Upper lobe of right lung (tissue), 1 donor: ENCODE data around the gene IQGAP2. TPM values are rescaled to one million over a fixed set of nuclear protein-coding genes. Genes with fewer than 3 reads are reported as not detected.
A peak's percentile ranks its signal among the peaks of the same experiment; 100 is the strongest.

Experiments
- ATAC-seq: fragments of 200-7000 bp; cut with Tn5 transposase; one replicate; pipeline ENCODE4 v1.9.1; 2020; ENCODE audit warnings: mild to moderate bottlenecking, moderate library complexity
- DNase-seq: peaks from one replicate; pipeline ENCODE4 v3.0.0-alpha.2; 2020
- H3K27ac ChIP-seq: fragments of 200-600 bp; one replicate; pipeline ENCODE4 v1.8.0; 2022
- H3K27me3 ChIP-seq: fragments of 200-600 bp; one replicate; pipeline ENCODE4 v1.8.0; 2022; ENCODE audit warnings: mild to moderate bottlenecking
- H3K36me3 ChIP-seq: fragments of 200-600 bp; one replicate; pipeline ENCODE4 v1.8.0; 2022
- H3K4me1 ChIP-seq: fragments of 200-600 bp; one replicate; pipeline ENCODE4 v1.8.0; 2022
- H3K4me3 ChIP-seq: fragments of 200-600 bp; one replicate; pipeline ENCODE4 v1.8.0; 2022; ENCODE audit warnings: mild to moderate bottlenecking
- H3K9me3 ChIP-seq: fragments of 200-600 bp; one replicate; pipeline ENCODE4 v1.8.0; 2022
- CTCF ChIP-seq: fragments of 200-600 bp; IDR thresholded peaks from one replicate; pipeline ENCODE4 v1.8.0; 2022; ENCODE audit warnings: antibody characterized with exemption
- intact Hi-C: fragments of 100-400 bp; cut with DNase I; formaldehyde crosslinking; loops from one replicate; pipeline ENCODE4 v1.11.0; 2022
- total RNA-seq: library from RNA; stranded (reverse); fragmentation: NEBNext Ultra II Directional; extraction: Animal tissue kit (Norgen Biotek cat#: 25700); gene quantifications from one replicate; pipeline ENCODE4 v1.2.1, GENCODE V29; 2021
- donor health status: DM: no; HTN: yes; CAD: no; lungs with severe emphysema.

The IQGAP2 gene
- total RNA-seq, 1 donor from 2014 or later, result 31.0 TPM

DNA sequence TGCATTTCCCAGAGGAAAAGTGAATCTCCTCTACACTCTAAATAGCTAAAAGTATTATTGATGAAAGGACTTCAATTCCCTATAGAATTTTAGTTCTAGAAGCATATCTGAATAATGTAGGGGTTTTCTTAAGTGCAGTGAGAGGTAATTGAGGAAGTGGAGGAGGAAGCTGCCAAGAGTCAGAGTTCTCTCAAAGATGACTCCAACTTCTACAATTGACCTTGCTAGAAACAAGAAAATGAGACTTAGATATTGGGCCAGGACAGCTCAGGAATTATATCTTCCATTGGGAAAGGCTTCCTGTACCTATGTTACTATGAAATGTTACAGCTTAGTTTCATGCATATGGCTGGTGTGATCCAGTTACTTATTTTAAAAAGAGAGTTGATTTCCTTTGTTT is 302.5 kb downstream of the IQGAP2 start:
- ATAC-seq (no peak), DNase-seq (no peak)
- Histone ChIP-seq H3K27me3 (no peaks in the 10 kb centered on the region), H3K9me3 (no peaks in the 10 kb centered on the region), H3K36me3 (peaks cover 13% of the 10 kb centered on the region), H3K27ac (no peak overlapping the region), H3K4me1 (no peaks in the 10 kb centered on the region), H3K4me3 (no peak overlapping the region)
- TF ChIP-seq CTCF, result no peak
- intact Hi-C loops, result no loop called here

GRCh38 chr5:76709762-76710161 is 306.7 kb downstream of the IQGAP2 start:
- no peak for TF ChIP-seq CTCF
- DNase-seq, result no peak
- Histone ChIP-seq H3K27ac (no peak overlapping the region), H3K27me3 (no peaks in the 10 kb centered on the region), H3K36me3 (no peaks in the 10 kb centered on the region), H3K4me3 (no peak overlapping the region), H3K4me1 (peaks cover 3% of the 10 kb centered on the region), H3K9me3 (no peaks in the 10 kb centered on the region)
- intact Hi-C loops, result no loop called here
- no peak for ATAC-seq

GRCh38 chr5:76710991-76711390 is 307.9 kb downstream of the IQGAP2 start:
- no peaks in the 10 kb centered on the region for H3K9me3 ChIP-seq
- no peak overlapping the region for H3K27ac ChIP-seq
- DNase-seq (no peak), ATAC-seq (no peak)
- intact Hi-C loops, result no loop called here
- TF ChIP-seq CTCF, result no peak
- no peaks in the 10 kb centered on the region for H3K36me3 ChIP-seq
- no peaks in the 10 kb centered on the region for H3K27me3 ChIP-seq
- H3K4me1 ChIP-seq, result peaks cover 12% of the 10 kb centered on the region
- H3K4me3 ChIP-seq, result no peak overlapping the region

DNA sequence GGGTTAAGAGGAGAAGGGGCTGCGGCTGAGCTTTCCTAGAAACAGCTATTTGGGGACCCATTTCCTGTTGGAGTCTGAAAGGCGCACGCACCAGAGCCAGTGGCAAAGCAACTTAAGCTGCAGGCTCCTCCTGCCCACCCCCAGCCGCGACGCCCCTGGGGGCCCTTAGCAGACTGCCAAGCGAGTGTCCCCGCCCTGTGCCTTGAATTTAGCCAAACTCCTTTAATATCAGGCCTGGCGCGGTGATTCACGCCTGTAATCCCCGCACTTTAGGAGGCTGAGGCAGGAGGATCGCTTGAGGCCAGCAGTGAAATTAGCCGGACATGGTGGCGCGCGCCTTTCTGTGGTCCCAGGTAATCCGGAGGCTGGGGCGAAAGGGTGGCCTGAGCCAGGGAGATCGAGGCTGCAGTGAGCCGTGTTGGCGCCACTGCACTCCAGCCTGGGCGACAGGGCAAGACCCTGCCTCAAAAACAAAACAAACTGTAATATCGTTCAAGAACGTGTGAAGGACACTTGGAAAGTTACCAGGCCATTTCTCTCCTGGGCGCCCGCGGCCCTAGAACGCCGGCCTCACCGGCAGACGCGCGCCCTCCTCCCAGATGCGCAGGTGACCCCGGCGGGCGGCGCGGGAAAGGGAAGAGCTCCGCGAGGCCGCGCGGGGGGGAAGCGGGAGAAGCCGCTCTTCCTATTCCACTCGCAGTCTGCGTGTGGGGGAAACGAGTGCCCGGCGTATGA is 311.8 kb downstream of the IQGAP2 start:
- peaks cover 10% of the 10 kb centered on the region for H3K27me3 ChIP-seq
- DNase-seq (no peak), ATAC-seq (peak; percentile 42)
- intact Hi-C loops, result no loop called here
- peak overlapping the region; percentile 59 for H3K4me3 ChIP-seq
- H3K4me1 ChIP-seq, result peaks cover 12% of the 10 kb centered on the region
- H3K36me3 ChIP-seq, result no peaks in the 10 kb centered on the region
- no peaks in the 10 kb centered on the region for H3K9me3 ChIP-seq
- TF ChIP-seq CTCF, result no peak
- peak overlapping the region; percentile 85 for H3K27ac ChIP-seq

GRCh38 chr5:76715486-76715735 is 312.3 kb downstream of the IQGAP2 start:
- intact Hi-C loops, result no loop called here
- TF ChIP-seq CTCF, result no peak
- no peaks in the 10 kb centered on the region for H3K9me3 ChIP-seq
- H3K27me3 ChIP-seq, result peaks cover 10% of the 10 kb centered on the region
- DNase-seq (no peak), ATAC-seq (no peak)
- H3K36me3 ChIP-seq, result no peaks in the 10 kb centered on the region
- H3K27ac ChIP-seq, result peak overlapping the region; percentile 85
- H3K4me3 ChIP-seq, result peak overlapping the region; percentile 59
- peaks cover 12% of the 10 kb centered on the region for H3K4me1 ChIP-seq
